WI38 (cell line): ENCODE results near the gene DMC1.
"Not testable (repeated sequence)": the region's sequence is repeated elsewhere in the genome, so short reads cannot be mapped to it uniquely, and the experiment has no call there.

Experiments
- H3K4me3 ChIP-seq: 2 replicates; pipeline ENCODE4 v1.5.1; 2011; ENCODE audit warnings: low read depth, mild to moderate bottlenecking, control low read depth, low read length
- TF ChIP-seq, protein P1 (sequence below): IDR thresholded peaks from 2 replicates; pipeline ENCODE4 v1.5.1; 2012; ENCODE audit warnings: low read depth, mild to moderate bottlenecking, control low read depth, low read length

The DMC1 gene

DNA sequence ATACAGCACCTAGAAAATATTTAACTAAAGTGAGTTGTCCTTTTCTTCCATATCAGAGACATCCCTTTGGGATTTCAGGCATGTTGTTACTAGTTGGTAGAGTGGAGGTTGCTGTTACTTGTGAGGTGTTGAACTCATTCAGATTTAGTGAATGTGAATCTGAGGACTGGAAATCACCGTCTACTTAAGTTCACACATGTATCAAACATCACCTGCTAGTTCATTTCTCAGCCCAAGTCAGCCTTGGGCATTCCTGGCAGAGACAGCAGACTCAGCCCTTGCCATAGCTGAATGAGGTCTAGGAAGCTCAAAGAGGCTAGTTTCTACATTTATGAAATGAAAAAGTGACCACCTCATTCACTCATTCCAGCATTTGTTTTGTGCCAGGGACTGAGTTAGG lies 92.4 kb downstream of the DMC1 start:
- no peak overlapping the region for H3K4me3 ChIP-seq
- TF ChIP-seq, protein P1, sequence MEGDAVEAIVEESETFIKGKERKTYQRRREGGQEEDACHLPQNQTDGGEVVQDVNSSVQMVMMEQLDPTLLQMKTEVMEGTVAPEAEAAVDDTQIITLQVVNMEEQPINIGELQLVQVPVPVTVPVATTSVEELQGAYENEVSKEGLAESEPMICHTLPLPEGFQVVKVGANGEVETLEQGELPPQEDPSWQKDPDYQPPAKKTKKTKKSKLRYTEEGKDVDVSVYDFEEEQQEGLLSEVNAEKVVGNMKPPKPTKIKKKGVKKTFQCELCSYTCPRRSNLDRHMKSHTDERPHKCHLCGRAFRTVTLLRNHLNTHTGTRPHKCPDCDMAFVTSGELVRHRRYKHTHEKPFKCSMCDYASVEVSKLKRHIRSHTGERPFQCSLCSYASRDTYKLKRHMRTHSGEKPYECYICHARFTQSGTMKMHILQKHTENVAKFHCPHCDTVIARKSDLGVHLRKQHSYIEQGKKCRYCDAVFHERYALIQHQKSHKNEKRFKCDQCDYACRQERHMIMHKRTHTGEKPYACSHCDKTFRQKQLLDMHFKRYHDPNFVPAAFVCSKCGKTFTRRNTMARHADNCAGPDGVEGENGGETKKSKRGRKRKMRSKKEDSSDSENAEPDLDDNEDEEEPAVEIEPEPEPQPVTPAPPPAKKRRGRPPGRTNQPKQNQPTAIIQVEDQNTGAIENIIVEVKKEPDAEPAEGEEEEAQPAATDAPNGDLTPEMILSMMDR = no peak

DNA sequence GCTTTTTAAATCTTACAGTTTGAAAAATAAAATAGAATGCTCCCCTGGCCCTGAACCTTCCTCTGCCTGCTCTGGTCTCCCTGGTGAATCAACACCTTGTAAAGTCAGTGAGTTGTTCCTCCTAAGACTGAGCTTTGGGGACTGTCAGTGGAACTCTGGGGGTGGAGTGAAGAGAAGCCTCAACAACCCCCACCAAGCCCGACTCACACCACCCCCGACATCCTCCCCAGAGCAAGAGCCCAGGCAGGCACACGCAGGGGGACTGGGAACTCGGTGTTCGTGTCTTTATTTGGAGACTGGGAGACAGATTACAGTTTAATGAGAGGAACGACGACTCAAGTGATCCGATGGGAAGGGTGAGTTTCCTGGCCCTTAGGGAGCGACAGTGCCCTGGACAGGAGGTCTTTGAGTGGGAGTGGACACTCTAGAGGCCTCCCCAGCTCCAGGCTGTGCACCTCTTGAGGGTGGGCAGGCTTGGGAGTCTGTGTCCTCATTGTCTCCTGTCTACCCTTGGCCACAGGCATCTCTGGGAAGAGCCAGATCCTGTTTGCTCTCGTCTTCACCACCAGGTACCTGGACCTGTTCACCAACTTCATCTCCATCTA lies 95.9 kb downstream of the DMC1 start:
- TF ChIP-seq, protein P1 = no peak

DNA sequence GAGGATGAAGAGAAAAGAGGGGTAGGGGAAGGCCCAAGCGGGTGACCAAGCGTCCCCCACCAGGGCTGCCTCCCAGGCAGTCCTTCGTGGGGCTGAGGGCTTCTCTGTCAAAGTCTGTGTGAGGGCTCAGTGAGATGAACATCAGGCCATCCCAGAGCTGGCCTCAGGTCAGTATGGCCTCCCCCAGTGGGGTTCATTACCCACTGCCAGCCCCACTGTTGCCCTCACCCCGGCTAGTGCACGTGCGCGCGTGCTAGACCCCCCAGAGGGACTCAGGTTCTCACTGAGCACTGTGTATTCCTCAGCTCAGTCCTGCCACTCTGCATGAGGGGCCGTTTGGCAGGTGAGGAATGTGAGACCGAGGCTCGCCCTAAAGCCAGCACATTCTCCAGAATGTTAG lies 98.7 kb downstream of the DMC1 start:
- H3K4me3 ChIP-seq = no peak overlapping the region
- TF ChIP-seq, protein P1 = no peak

More for the DNA sequence above, 95.9 kb downstream of the DMC1 start:
- no peak overlapping the region for H3K4me3 ChIP-seq

DNA sequence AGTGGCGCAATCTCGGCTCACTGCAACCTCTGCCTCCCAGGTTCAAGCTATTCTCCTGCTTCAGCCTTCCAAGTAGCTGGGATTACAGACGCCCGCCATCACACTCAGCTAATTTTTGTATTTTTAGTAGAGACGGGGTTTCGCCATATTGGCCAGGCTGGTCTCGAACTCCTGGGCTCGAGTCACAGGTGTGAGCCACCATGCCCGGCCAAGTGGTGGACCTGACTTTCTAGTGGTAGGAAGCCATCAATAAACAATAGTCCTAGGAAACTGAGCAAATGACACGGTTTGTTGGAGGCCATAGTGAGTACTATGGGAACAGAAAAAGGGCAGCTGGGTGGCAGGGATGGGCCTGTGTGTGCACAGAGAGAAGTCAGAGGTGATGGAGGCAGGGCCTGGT lies 99.8 kb downstream of the DMC1 start:
- H3K4me3 ChIP-seq = not testable (repeated sequence)

DNA sequence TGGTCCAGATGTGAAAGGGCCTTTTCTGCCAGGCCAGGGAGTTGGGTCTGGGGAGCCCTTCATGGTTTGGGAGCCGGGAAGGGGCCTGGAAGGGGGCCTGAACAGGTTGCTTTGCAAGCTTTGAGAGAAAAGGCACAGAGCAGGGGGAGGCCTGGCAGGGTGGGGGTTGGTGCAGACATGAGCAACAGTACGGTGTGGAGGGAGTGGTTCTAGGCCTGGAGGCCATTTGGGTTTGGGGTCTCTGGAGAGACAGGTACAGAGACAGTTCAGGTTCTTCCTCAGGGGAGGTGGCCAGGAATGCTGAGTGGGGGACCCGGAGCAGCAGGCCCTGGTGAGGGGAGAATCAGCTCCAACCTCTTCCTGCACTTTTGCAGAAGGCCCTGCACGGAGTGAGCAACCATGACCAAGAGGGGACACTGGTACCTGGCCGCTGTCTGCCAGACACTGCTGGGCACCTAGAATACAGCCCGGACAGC lies 100.6 kb downstream of the DMC1 start:
- H3K4me3 ChIP-seq = peak overlapping the region; percentile 92
- TF ChIP-seq, protein P1 = no peak
